Right renal pelvis (tissue), 4 donors: ENCODE results near the gene CCNA2. TPM values are rescaled to one million over a fixed set of nuclear protein-coding genes. Genes with fewer than 3 reads are reported as not detected.
A peak's percentile ranks its signal among the peaks of the same experiment; 100 is the strongest.

Experiments used
- DNase-seq, 4 donors: peaks; one replicate each; pipeline ENCODE4 v3.0.0-alpha.2; 2013; ENCODE audit warnings: low read depth in 4 of 4, low spot score in 3 of 4, missing footprints in 1 of 4
- polyA plus RNA-seq, 4 donors: library from polyadenylated mRNA; unstranded; fragments of 120-200 nt; gene quantifications; one replicate each; pipeline ENCODE4 v1.2.1, GENCODE V29; 2013; ENCODE audit not compliant: insufficient read length in 4 of 4

The CCNA2 gene
- polyA plus RNA-seq, 4 donors: 33.7 to 40.9 (median 37.1) TPM

GRCh38 chr4:121811122-121811521 lies 12.6 kb downstream of the CCNA2 start:
- no peak for DNase-seq

DNA sequence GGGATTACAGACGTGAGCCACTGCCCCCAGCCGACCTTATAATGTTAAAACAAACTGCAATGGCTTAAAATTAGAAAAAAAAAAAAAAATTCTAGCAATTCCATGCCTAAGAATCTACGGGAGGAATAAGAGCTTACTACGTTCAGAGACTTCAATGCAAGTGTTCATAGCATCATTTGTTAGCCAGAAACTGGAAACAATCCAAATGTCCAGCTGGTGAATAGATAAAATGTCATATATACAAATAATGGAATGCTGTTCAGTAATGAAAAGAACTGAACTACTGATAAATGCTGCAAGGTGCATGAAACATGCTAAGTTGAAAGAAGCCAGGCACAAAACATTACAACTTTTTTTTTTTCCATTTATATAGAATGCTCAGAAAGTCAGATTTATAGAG lies 17.3 kb downstream of the CCNA2 start:
- DNase-seq: no peak

- DNase-seq: no peak
Measured at GRCh38 chr4:121801715-121802075, 22.0 kb downstream of the CCNA2 start.

DNA sequence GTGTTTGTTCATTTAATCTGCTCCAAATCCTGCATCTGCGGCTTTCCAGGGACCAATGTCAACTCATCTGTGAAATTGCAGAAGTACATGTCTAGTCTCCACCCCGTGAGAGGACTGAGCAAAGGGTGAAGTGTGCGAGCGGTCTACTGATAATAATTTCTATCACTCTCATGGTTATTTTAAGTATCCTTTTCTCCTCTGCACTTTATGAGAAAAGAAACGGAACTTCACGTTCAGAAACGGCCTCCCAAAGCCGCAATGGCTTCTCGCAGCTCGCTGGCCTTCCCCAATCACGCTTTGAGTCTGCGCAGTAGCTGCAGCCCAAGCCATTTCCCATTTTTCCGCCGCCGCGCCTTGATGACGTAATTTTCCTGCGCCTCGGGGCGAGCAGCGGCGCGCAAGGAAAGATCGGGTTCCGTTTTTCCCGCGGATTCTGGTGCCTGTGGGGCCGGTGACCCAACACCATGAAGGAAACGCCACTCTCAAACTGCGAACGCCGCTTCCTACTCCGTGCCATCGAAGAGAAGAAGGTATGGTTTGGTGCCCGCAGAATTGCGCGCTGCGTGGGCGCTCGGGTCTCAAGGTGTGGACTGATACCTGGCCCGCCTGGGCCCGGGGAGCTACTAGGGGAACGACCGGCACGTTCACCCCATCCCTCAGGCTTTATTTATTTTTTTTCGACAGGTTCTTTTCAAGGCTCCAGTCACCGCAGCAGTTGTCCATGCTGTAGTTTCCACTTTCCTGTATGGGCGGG lies 22.5 kb downstream of the CCNA2 start, which contains the start of gene EXOSC9:
TSS of gene EXOSC9 (plus strand) at position 363 of the 754 bp plus-strand sequence. CDS start at position 465, 102 bp downstream.
- peak; percentile 92 to 96 (median 94) for DNase-seq

DNA sequence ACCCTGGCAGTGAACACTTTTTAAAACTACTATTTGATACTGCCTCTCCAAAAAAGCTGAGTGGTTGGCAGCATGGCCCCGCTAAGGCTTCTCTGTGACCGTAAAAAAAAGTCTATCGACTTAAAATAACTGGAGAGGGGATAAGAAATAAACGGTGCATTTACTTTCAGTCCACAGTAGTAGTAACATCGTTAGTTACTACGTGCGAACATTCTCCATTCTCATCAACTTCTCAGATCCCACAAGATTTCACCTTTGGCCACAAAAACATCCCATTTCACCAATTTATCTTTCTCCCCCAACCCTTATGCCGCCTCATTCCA lies 23.1 kb downstream of the CCNA2 start:
- DNase-seq: no peak

GRCh38 chr4:121799867-121800501 lies 23.7 kb downstream of the CCNA2 start:
- DNase-seq: no peak

DNA sequence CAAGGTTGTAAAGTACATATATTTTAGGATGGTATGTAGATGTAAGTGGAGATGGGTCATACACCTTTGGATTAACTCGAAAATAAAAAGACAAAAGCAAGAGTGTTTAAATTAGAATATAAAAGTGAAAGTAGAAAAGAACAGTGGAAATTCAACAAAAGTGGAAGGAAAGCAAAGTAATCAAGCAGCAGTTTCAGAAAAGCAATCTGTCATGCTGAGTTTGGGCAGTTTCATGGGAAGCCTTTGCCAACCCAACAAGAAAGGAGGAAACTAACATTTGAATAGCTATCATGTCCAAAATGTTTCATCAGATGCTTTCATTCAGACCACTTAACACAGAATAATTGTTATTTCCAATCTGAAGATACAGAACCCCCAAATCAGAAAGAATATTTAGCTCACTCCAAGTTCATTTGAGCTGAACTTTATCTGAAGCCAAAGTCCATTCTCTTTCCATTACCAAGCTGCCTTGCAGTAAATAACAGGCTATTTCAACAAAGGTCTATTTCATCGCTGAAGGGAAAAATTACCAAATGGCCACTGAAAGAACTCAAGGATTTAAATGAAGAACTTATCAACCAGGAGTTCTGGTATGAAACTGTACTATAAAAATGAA lies 24.4 kb downstream of the CCNA2 start:
- DNase-seq: no peak

DNA sequence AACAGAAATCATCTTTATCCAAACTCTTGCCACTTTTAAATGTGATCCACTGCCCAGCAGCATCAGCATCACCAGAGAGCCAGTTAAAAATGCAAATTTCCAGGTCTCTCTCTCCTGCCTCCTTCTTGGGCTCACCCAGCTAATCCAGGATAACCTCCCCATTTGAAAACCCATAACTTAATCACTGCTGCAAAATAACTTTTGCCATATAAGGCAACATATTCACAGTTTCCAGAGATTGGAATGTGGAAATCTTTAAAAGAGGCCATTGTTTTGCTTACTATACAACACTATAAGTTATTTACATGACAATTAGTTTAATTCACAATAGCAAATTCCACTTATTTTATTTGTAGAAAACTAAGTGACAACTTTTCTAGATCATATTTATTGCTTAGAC lies 27.4 kb downstream of the CCNA2 start:
- no peak for DNase-seq

DNA sequence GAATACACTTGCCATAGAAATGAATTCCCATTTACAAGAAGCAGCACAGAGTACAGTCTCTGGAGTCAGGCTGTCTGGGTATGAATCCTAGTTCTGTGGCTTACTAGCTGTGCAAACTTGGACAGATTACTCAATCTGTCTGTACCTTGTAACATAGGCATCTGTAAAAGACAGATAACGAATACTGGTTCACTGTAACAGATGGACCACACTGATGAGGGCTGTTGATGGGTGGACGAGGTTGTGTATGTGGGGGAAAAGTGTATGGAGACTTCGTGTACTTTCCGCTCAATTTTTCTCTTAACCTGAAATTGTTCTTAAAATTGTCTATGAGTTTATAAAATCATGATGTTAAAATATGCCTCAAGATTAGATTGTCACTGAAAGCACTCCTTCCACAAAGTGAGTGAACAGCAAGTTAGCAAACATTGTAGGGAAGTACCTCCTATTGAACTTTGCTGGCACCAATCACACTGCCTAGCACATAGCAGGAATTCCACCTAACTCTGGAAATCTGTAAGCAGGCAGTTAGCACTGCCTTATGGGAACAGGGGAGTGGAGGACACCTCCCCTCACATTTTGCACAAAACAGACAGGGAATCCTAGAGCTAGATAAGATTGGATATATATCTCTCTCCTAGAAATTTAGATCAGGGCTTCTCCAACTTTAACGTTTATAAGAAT lies 29.0 kb downstream of the CCNA2 start:
- DNase-seq: no peak

GRCh38 chr4:121792966-121793365 lies 30.7 kb downstream of the CCNA2 start:
- no peak for DNase-seq

- DNase-seq: no peak
Measured at GRCh38 chr4:121791481-121791880, 32.2 kb downstream of the CCNA2 start.

- DNase-seq: no peak
Measured at GRCh38 chr4:121790976-121791375, 32.7 kb downstream of the CCNA2 start.

GRCh38 chr4:121789960-121790829 lies 33.5 kb downstream of the CCNA2 start:
- DNase-seq: no peak

DNA sequence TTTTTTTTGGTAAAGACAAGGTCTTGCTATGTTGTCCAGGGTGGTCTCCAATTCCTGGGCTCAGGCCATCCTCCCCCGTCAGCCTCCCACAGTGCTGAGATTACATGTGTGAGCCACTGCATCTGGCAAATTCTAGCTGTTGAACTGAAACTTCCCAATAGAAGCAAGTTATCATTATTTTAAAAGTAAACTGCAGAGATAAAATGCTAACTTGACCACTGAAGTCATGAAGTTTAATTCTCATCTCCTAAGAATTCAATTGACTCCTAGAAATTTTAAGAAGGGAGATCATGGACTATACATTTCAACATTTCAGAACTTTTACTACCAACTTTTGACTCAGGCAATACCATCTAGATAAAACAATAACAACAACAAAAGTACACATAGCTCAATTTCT lies 34.2 kb downstream of the CCNA2 start:
- no peak for DNase-seq

DNA sequence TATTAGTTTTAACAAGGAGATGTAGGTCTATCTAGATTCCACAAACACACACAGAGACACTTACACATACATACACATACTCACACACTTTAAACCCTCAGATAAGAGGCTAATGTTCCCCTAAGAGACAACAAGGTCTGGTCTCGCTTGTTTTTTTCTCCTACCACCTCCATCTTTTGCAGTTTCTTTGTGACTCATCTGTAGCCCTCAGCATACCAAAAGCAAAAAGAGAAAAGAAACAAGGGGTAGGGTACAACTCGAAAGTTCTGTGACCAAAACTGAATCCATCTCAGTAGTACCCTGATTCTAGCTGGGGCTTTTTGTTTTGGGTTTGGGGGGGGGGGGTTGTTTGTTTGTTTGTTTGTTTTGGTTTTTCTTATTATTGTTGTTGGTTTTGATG lies 34.8 kb downstream of the CCNA2 start:
- DNase-seq: no peak

- no peak for DNase-seq
Measured at GRCh38 chr4:121786221-121786620, 37.5 kb downstream of the CCNA2 start.

- DNase-seq: no peak
Measured at GRCh38 chr4:121785479-121785878, 38.2 kb downstream of the CCNA2 start.

DNA sequence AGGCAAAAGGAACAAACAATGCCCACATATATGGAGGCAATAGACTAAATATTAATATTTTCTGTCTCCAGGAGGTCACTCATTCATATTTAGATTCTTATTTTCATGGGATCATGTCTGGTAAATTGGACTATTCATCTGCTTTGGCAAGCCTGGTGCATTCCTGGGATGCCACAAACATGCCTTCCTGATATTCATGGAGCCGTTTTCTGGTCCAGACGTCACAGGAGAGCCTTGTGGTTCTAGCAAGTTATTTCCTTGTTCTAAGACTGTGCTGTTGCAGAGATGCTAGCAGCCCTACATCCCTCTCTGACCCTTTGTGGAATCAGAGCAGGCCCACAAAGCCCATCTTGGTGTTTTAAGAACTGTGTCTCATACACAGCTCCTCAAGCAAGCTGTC lies 38.7 kb downstream of the CCNA2 start:
- DNase-seq: no peak

DNA sequence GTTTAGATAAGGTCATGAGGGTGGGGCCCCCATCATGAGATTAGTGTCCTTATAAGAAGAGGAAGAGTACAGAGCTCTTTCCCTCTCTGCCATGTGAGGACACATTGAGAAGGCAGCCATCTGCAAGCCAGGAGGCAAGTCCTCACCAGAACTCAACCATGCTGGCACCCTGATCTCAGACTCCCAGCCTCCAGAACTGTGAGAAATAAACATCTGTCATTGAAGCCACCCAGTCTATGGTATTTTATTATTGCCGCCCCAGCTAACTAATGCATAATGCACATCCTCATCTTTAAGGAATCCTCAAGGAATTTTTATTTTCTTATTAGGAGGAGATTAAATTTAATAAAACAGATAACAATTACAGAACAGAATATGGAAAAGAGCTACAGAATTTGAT lies 39.3 kb downstream of the CCNA2 start:
- DNase-seq: no peak

DNA sequence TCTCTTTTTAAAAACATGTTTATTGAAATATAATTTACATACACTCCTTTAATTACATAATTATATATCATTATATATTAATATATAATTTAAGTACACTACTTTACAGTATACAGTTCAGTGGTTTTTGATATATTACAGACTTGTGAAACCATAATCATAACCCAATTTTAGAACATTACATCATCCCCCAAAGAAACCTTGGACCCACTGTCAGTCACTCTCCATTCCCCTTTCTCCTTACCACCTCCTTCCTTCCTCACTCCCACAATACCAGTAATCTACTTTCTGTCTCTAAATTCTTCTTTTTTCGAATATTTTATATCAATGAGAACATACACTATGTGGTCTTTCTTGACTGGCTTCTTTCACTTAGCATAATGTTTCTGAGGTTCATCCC lies 40.5 kb downstream of the CCNA2 start:
- DNase-seq: no peak
